ENCODE measurements around the gene CCDC74B. TPM values are rescaled to one million over a fixed set of nuclear protein-coding genes. Genes with fewer than 3 reads are reported as not detected.
"Not testable (repeated sequence)": the region's sequence is repeated elsewhere in the genome, so short reads cannot be mapped to it uniquely, and the experiment has no call there.

Gene CCDC74B
- 1 to 10 TPM; 1.3 to 4.4 TPM for total RNA-seq

DNA sequence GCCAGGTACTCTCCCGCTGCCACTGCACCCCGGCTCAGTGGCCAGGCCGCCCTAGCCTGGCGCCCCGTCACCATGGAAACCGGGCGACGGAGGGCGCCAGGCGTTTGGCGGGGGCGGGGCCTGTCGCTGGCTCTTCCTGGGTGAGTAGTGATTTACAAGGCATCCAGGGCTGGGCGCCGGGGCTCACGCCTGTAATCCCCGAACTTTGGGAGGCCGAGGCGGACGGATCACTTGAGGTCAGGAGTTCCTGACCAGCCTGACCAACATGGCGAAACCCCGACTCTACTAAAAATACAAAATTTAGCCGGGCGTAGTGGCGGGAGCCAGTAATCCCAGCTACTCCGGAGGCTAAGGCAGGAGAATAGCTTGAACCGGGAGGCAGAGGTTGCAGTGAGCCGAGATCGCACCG lies at the start of gene CCDC74B:
CCDC74B (minus strand) TSS at position 107 of the 409 bp plus-strand sequence. CDS start 116 bp downstream, outside the sequence.
- H3K36me3 Mint-ChIP-seq (ENCODE audit: low read depth); H3K4me1 Mint-ChIP-seq; H3K27me3 Mint-ChIP-seq; H3K9me3 Mint-ChIP-seq: not testable (repeated sequence)
- ATAC-seq (replicated peaks), result peak; percentile 92
- Mint-ChIP-seq H3K4me3 (peak within 1 kb of the TSS; percentile 79), H3K27ac (peak within 1 kb of the TSS; percentile 76)

- H3K9me3 Mint-ChIP-seq; H3K4me3 Mint-ChIP-seq; ATAC-seq (replicated peaks); H3K27ac Mint-ChIP-seq; H3K27me3 Mint-ChIP-seq; H3K4me1 Mint-ChIP-seq: not testable (repeated sequence)
- peaks cover 16% of the 10 kb centered on the region for H3K36me3 Mint-ChIP-seq (ENCODE audit: low read depth)
These were observed 48.9 kb upstream of the CCDC74B start for GRCh38 chr2:130193824-130194223.

DNA sequence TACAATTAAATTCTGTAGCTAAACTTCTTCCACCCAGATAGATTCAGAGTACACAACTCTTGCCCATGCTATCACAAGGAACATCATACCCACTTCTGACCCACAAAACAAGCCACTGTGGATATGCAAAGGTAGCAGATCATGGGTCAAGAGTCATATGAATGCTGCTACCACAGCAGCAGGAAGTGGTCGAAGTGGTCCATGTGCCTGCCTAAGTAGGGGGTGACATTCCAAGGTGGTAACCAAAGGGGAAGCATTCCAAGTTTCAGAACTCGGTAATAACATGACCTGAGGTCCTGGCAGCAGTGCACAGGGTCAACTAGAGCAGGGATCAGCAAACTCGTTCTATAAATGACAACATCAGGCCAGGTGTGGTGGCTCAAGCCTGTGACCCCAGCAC lies 47.5 kb upstream of the CCDC74B start:
- not testable (repeated sequence) for ATAC-seq (replicated peaks); H3K27ac Mint-ChIP-seq; H3K27me3 Mint-ChIP-seq; H3K4me3 Mint-ChIP-seq; H3K4me1 Mint-ChIP-seq; H3K9me3 Mint-ChIP-seq
- peaks cover 26% of the 10 kb centered on the region for H3K36me3 Mint-ChIP-seq (ENCODE audit: low read depth)

GRCh38 chr2:130191319-130191718 lies 46.4 kb upstream of the CCDC74B start:
- H3K27ac Mint-ChIP-seq; ATAC-seq (replicated peaks); H3K4me3 Mint-ChIP-seq; H3K4me1 Mint-ChIP-seq; H3K27me3 Mint-ChIP-seq; H3K9me3 Mint-ChIP-seq: not testable (repeated sequence)
- H3K36me3 Mint-ChIP-seq (ENCODE audit: low read depth), result peaks cover 31% of the 10 kb centered on the region

DNA sequence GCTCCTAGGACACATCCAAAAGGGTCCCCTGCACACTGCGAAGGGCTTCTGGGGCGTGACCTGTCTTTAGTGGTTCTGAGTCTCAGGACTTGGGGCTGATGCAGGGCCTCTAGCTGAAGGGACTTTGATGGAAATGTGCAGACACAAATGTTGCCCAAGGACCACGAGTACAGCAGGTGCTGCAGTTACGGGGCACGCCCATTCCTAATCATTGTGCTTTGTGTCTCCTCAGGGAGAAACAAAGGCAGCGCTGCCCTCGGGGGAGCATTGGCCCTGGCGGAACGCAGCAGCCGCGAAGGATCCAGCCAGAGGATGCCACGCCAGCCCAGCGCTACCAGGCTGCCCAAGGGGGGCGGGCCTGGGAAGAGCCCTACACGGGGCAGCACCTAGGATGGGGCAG lies 45.3 kb upstream of the CCDC74B start:
- no peak for ATAC-seq (replicated peaks)
- Mint-ChIP-seq H3K9me3 (no peaks in the 10 kb centered on the region), H3K36me3 (ENCODE audit: low read depth) (peaks cover 42% of the 10 kb centered on the region), H3K27me3 (no peaks in the 10 kb centered on the region), H3K4me1 (no peaks in the 10 kb centered on the region), H3K4me3 (no peak overlapping the region), H3K27ac (no peak overlapping the region)

GRCh38 chr2:130188958-130189357 lies 44.0 kb upstream of the CCDC74B start:
- peaks cover 52% of the 10 kb centered on the region for H3K36me3 Mint-ChIP-seq (ENCODE audit: low read depth)
- H3K4me1 Mint-ChIP-seq; H3K9me3 Mint-ChIP-seq; ATAC-seq (replicated peaks); H3K4me3 Mint-ChIP-seq; H3K27ac Mint-ChIP-seq; H3K27me3 Mint-ChIP-seq: not testable (repeated sequence)

GRCh38 chr2:130187859-130188792 lies 43.2 kb upstream of the CCDC74B start:
- H3K4me1 Mint-ChIP-seq; H3K4me3 Mint-ChIP-seq; ATAC-seq (replicated peaks); H3K27ac Mint-ChIP-seq; H3K27me3 Mint-ChIP-seq; H3K9me3 Mint-ChIP-seq: not testable (repeated sequence)
- peaks cover 60% of the 10 kb centered on the region for H3K36me3 Mint-ChIP-seq (ENCODE audit: low read depth)

DNA sequence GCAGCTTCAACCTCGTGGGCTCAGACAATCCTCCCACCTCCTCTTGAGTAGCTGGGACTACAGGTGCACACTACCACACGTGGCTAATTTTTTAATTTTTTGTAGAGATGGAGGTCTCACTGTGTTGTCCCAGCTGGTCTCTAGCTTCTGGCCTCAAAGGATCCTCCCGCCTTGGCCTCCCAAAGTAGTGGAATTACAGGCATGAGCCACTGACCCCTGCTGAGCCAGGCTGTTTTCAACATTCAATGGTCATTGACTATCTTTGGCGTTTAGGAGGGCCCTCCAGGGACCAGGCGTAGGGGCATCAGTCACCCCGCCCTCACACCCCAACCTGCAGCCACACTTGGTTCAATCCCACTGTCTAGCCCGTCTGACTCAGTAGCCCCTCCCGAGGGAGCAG lies 42.4 kb upstream of the CCDC74B start:
- H3K27me3 Mint-ChIP-seq, result no peaks in the 10 kb centered on the region
- no peaks in the 10 kb centered on the region for H3K9me3 Mint-ChIP-seq
- H3K4me1 Mint-ChIP-seq, result no peaks in the 10 kb centered on the region
- ATAC-seq (replicated peaks), result no peak
- no peak overlapping the region for H3K4me3 Mint-ChIP-seq
- no peak overlapping the region for H3K27ac Mint-ChIP-seq
- H3K36me3 Mint-ChIP-seq (ENCODE audit: low read depth), result peaks cover 63% of the 10 kb centered on the region

GRCh38 chr2:130186391-130186790 lies 41.5 kb upstream of the CCDC74B start:
- Mint-ChIP-seq H3K27ac (peak overlapping the region; percentile 48), H3K4me1 (no peaks in the 10 kb centered on the region), H3K4me3 (no peak overlapping the region), H3K27me3 (no peaks in the 10 kb centered on the region), H3K9me3 (no peaks in the 10 kb centered on the region), H3K36me3 (ENCODE audit: low read depth) (peaks cover 60% of the 10 kb centered on the region)
- no peak for ATAC-seq (replicated peaks)

- Mint-ChIP-seq H3K27ac (peak overlapping the region; percentile 48), H3K36me3 (ENCODE audit: low read depth) (peaks cover 60% of the 10 kb centered on the region), H3K9me3 (no peaks in the 10 kb centered on the region), H3K4me1 (no peaks in the 10 kb centered on the region), H3K4me3 (no peak overlapping the region), H3K27me3 (no peaks in the 10 kb centered on the region)
- ATAC-seq (replicated peaks), result no peak
These were observed 41.0 kb upstream of the CCDC74B start for GRCh38 chr2:130185896-130186295.

- Mint-ChIP-seq H3K27me3 (no peaks in the 10 kb centered on the region), H3K4me3 (no peak overlapping the region), H3K27ac (peak overlapping the region; percentile 48), H3K36me3 (ENCODE audit: low read depth) (peaks cover 58% of the 10 kb centered on the region), H3K9me3 (no peaks in the 10 kb centered on the region), H3K4me1 (no peaks in the 10 kb centered on the region)
- ATAC-seq (replicated peaks), result no peak
These were observed 40.5 kb upstream of the CCDC74B start for GRCh38 chr2:130185436-130185835.

DNA sequence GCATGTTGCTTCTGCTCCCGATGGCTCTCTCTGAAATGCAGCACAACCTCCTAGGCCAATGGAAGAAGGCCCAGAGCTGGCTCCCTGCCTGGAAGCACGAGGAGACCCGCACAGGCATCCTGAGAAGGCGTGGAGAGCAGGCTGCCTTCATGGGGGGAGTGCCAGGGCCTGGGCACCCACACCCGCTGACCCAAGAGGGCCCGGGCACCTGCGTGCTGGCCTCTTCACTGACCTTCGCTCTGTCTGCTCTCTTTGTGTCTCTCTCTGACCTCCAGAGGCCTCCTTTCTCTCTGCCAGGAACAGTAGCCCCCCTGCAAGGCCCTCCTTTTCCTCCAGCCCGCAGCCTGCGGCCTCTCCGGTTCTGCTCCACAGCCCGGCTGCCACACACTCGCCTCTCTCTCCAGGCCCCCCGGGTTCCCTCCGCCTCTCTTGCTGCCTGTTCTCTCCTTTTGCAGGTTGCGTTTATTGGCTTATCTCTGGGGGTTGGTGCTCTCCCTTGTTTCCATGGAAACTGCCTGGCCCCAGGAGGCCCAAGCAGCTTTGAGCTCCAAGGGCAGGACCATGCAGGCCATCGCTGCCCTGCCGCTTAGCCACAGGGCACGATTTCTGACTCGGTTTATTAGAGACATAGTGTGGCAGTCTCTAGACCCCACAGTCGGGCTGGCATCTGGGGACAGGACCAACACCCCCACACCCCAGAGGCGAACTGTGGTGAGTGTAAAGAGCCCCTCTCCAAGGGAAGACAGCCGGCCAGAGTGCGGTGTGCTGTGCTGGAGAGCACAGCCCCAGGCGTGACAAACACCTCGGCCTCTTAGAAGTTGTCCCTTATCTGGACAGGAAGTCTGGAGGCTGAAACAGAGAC lies 38.8 kb upstream of the CCDC74B start:
- no peaks in the 10 kb centered on the region for H3K27me3 Mint-ChIP-seq
- H3K4me1 Mint-ChIP-seq, result no peaks in the 10 kb centered on the region

GRCh38 chr2:130182826-130183511 lies 38.1 kb upstream of the CCDC74B start:
- Mint-ChIP-seq H3K27ac (peak overlapping the region; percentile 82), H3K36me3 (ENCODE audit: low read depth) (peaks cover 70% of the 10 kb centered on the region), H3K4me3 (peak overlapping the region; percentile 80)
- ATAC-seq (replicated peaks), result peak; percentile 32
- H3K9me3 Mint-ChIP-seq, H3K4me1 Mint-ChIP-seq, H3K27me3 Mint-ChIP-seq: not testable (repeated sequence)

More for the DNA sequence above, 38.8 kb upstream of the CCDC74B start:
- Mint-ChIP-seq H3K36me3 (ENCODE audit: low read depth) (peaks cover 71% of the 10 kb centered on the region), H3K9me3 (no peaks in the 10 kb centered on the region), H3K27ac (peak overlapping the region; percentile 82), H3K4me3 (peak overlapping the region; percentile 80)
- no peak for ATAC-seq (replicated peaks)
